ENCODE results near the gene SLC25A51.
"Not testable (repeated sequence)": the region's sequence is repeated elsewhere in the genome, so short reads cannot be mapped to it uniquely, and the experiment has no call there.

SLC25A51 gene

GRCh38 chr9:37902796-37903646 lies 906 bp downstream of the SLC25A51 start:
- peak; percentile 41 to 61 (median 55) for DNase-seq

GRCh38 chr9:37902131-37902530 lies 1.8 kb downstream of the SLC25A51 start:
- no peak for DNase-seq

- no peak for DNase-seq
These were observed 4.9 kb downstream of the SLC25A51 start for GRCh38 chr9:37899041-37899440.

GRCh38 chr9:37897665-37898064 lies 6.3 kb downstream of the SLC25A51 start:
- DNase-seq = no peak

- DNase-seq = no peak
These were observed 11.9 kb downstream of the SLC25A51 start for GRCh38 chr9:37892063-37892462.

- DNase-seq = not testable (repeated sequence)
These were observed 12.9 kb downstream of the SLC25A51 start for GRCh38 chr9:37891042-37891441.

- no peak for DNase-seq
These were observed 14.4 kb downstream of the SLC25A51 start for GRCh38 chr9:37889536-37889935.

- peak; percentile 38 to 48 (median 43) for DNase-seq
These were observed 15.8 kb downstream of the SLC25A51 start for GRCh38 chr9:37887977-37888583.

- no peak for DNase-seq
These were observed 22.9 kb downstream of the SLC25A51 start for GRCh38 chr9:37880916-37881479.

- no peak for DNase-seq
These were observed 27.6 kb downstream of the SLC25A51 start for GRCh38 chr9:37876376-37876775.

- no peak for DNase-seq
These were observed 30.0 kb downstream of the SLC25A51 start for GRCh38 chr9:37873955-37874354.

GRCh38 chr9:37870799-37871176 lies 33.1 kb downstream of the SLC25A51 start:
- DNase-seq = no peak

- no peak for DNase-seq
These were observed 33.7 kb downstream of the SLC25A51 start for GRCh38 chr9:37870081-37870798.

GRCh38 chr9:37862530-37862929 lies 41.4 kb downstream of the SLC25A51 start:
- no peak for DNase-seq

- DNase-seq = peak in 1 of 3 donors; percentile 17
These were observed 44.9 kb downstream of the SLC25A51 start for GRCh38 chr9:37859043-37859442.

- DNase-seq = no peak
These were observed 47.4 kb downstream of the SLC25A51 start for GRCh38 chr9:37856551-37856950.

- DNase-seq = no peak
These were observed 51.7 kb downstream of the SLC25A51 start for GRCh38 chr9:37852222-37852621.

GRCh38 chr9:37840560-37841194 lies 63.2 kb downstream of the SLC25A51 start:
- peak; percentile 56 to 58 (median 57) for DNase-seq

GRCh38 chr9:37839496-37840461 lies 64.1 kb downstream of the SLC25A51 start:
- DNase-seq = no peak

Data from suppressor macrophage treated with lipopolysaccharide for 1 hour (primary cell).